ENCODE measurements around the gene TOMM6.
"Not testable (repeated sequence)": the region's sequence is repeated elsewhere in the genome, so short reads cannot be mapped to it uniquely, and the experiment has no call there.

Gene TOMM6

GRCh38 chr6:41757271-41757670, 30.2 kb upstream of the TOMM6 start:
- TF ChIP-seq CTCF (conservative IDR thresholded peaks at IDR 0.05; ENCODE audit: low read depth, low read length) = no peak
- no peak for DNase-seq (ENCODE audit: low read depth)
- H3K4me3 ChIP-seq (ENCODE audit: low read depth, low read length) = no peak overlapping the region

GRCh38 chr6:41757931-41758640, 29.4 kb upstream of the TOMM6 start:
- no peak overlapping the region for H3K4me3 ChIP-seq (ENCODE audit: low read depth, low read length)
- no peak for TF ChIP-seq CTCF (conservative IDR thresholded peaks at IDR 0.05; ENCODE audit: low read depth, low read length)
- peak; percentile 44 for DNase-seq (ENCODE audit: low read depth)

- no peak for TF ChIP-seq CTCF (conservative IDR thresholded peaks at IDR 0.05; ENCODE audit: low read depth, low read length)
- DNase-seq (ENCODE audit: low read depth) = no peak
- no peak overlapping the region for H3K4me3 ChIP-seq (ENCODE audit: low read depth, low read length)
Measured at GRCh38 chr6:41758641-41759035, 28.9 kb upstream of the TOMM6 start.

GRCh38 chr6:41759106-41759904, 28.2 kb upstream of the TOMM6 start:
- DNase-seq (ENCODE audit: low read depth) = no peak
- H3K4me3 ChIP-seq (ENCODE audit: low read depth, low read length) = no peak overlapping the region
- TF ChIP-seq CTCF (conservative IDR thresholded peaks at IDR 0.05; ENCODE audit: low read depth, low read length) = no peak

GRCh38 chr6:41759905-41760579, 27.5 kb upstream of the TOMM6 start:
- TF ChIP-seq CTCF (conservative IDR thresholded peaks at IDR 0.05; ENCODE audit: low read depth, low read length) = no peak
- no peak overlapping the region for H3K4me3 ChIP-seq (ENCODE audit: low read depth, low read length)
- no peak for DNase-seq (ENCODE audit: low read depth)

GRCh38 chr6:41763470-41763869, 24.0 kb upstream of the TOMM6 start:
- no peak for TF ChIP-seq CTCF (conservative IDR thresholded peaks at IDR 0.05; ENCODE audit: low read depth, low read length)
- no peak overlapping the region for H3K4me3 ChIP-seq (ENCODE audit: low read depth, low read length)
- DNase-seq (ENCODE audit: low read depth) = no peak

- DNase-seq (ENCODE audit: low read depth); H3K4me3 ChIP-seq (ENCODE audit: low read depth, low read length): not testable (repeated sequence)
Measured at GRCh38 chr6:41766043-41766664, 21.3 kb upstream of the TOMM6 start.

Data from choroid plexus epithelial cell (primary cell).